Measurements from ENCODE around the gene LINGO3.
"Not testable (repeated sequence)": the region's sequence is repeated elsewhere in the genome, so short reads cannot be mapped to it uniquely, and the experiment has no call there.

- not testable (repeated sequence) for TF ChIP-seq CTCF (conservative IDR thresholded peaks at IDR 0.05 in 1 of 2, IDR thresholded peaks at IDR 0.05 in 1 of 2; ENCODE audit: extremely low read depth in 1 of 2, insufficient read depth in 1 of 2, low read depth in 1 of 2, low read length in 2 of 2); EZH2 (IDR thresholded peaks at IDR 0.05; ENCODE audit: borderline replicate concordance, low read length)
Measured at GRCh38 chr19:2349818-2350217, 41.9 kb upstream of the LINGO3 start.
